ENCODE measurements around the gene UCKL1. TPM values are rescaled to one million over a fixed set of nuclear protein-coding genes. Genes with fewer than 3 reads are reported as not detected.
"Not testable (repeated sequence)": the region's sequence is repeated elsewhere in the genome, so short reads cannot be mapped to it uniquely, and the experiment has no call there.

The UCKL1 gene
- total RNA-seq, 2 experiments from 2014 or later, result 41.3 to 46.1 TPM

DNA sequence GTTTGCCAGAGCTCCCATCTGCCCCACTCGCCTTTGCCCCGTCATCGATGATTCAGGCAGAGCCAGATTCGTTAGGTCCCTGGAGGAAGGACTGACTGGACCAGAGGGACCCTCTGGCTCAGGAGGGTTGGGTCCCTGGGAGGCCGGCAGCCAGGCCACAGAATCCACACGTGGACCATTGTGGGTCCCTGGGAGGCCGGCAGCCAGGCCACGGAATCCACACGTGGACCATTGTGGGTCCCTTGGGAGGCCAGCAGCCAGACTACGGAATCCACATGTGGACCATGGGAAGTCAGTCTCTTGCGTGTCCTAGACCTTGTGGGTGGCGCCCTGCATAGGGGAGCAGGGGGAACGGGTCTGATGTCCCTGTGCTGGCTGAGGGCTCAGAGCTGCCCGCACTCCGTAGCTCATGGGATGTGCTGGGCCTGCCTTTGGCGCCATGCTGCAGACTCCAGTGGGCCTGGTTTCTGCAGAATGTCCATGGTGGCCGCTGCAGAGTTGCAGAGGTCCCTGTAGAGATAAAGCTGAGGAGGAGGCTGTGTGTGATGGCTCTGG, 23.5 kb downstream of the UCKL1 start:
- no peak overlapping the region for H3K27ac Mint-ChIP-seq
- TF ChIP-seq, protein P1, sequence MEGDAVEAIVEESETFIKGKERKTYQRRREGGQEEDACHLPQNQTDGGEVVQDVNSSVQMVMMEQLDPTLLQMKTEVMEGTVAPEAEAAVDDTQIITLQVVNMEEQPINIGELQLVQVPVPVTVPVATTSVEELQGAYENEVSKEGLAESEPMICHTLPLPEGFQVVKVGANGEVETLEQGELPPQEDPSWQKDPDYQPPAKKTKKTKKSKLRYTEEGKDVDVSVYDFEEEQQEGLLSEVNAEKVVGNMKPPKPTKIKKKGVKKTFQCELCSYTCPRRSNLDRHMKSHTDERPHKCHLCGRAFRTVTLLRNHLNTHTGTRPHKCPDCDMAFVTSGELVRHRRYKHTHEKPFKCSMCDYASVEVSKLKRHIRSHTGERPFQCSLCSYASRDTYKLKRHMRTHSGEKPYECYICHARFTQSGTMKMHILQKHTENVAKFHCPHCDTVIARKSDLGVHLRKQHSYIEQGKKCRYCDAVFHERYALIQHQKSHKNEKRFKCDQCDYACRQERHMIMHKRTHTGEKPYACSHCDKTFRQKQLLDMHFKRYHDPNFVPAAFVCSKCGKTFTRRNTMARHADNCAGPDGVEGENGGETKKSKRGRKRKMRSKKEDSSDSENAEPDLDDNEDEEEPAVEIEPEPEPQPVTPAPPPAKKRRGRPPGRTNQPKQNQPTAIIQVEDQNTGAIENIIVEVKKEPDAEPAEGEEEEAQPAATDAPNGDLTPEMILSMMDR (IDR thresholded peaks at IDR 0.05), result no peak
- DNase-seq (no peak), ATAC-seq (ENCODE audit: poor library complexity) (no peak)
- intact Hi-C loops (cut with DNase I, micrococcal nuclease), result no loop called here
- Histone ChIP-seq H3K4me1 (ENCODE audit: insufficient read depth, low read length) (no peaks in the 10 kb centered on the region), H3K9me3 (ENCODE audit: control insufficient read depth in 1 of 2, insufficient read depth in 1 of 2, low read length in 2 of 2) (peaks cover 0 to 6% of the 10 kb centered on the region in 2 experiments), H3K27me3 (ENCODE audit: control insufficient read depth in 1 of 2, insufficient read depth in 2 of 2, low read length in 2 of 2) (no peaks in the 10 kb centered on the region), H3K36me3 (ENCODE audit: insufficient read depth, low read length) (peaks cover 76% of the 10 kb centered on the region), H3K27ac (ENCODE audit: low read depth in 1 of 2, low read length in 2 of 2) (no peak overlapping the region), H3K4me3 (ENCODE audit: low read length) (no peak overlapping the region)
- peaks cover 2% of the 10 kb centered on the region for H3K4me1 Mint-ChIP-seq (ENCODE audit: low read depth)
- ChIA-PET POLR2A (no interaction called here), CTCF (no interaction called here)
- no peak overlapping the region for H3K4me3 Mint-ChIP-seq
- peaks cover 70% of the 10 kb centered on the region for H3K36me3 Mint-ChIP-seq (ENCODE audit: low read depth)
- H3K9me3 Mint-ChIP-seq, result no peaks in the 10 kb centered on the region
- no peaks in the 10 kb centered on the region for H3K27me3 Mint-ChIP-seq

DNA sequence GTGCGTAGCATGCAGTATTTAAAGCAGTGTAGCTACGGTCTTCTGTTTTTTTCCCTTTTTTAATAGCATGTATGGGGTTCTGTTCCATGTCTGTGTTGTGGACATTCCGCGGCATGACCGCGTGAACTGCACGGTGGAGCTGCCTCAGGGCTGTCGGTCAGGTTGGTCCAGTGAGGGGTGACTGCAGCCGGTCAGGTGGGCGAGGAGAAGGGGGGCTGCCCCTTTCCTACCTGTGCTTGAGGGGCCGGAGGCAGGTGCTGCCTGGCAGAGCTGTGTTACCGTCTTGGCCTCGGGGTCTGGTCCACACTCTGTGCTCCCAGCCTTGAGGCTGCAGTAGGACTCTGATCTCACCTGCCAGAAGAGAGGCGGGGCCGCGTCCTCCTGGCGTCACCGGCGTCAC, 24.5 kb downstream of the UCKL1 start:
- H3K27ac Mint-ChIP-seq, result no peak overlapping the region
- Histone ChIP-seq H3K36me3 (ENCODE audit: insufficient read depth, low read length) (peaks cover 80% of the 10 kb centered on the region), H3K4me1 (ENCODE audit: insufficient read depth, low read length) (no peaks in the 10 kb centered on the region), H3K9me3 (ENCODE audit: control insufficient read depth in 1 of 2, insufficient read depth in 1 of 2, low read length in 2 of 2) (peaks cover 0 to 6% of the 10 kb centered on the region in 2 experiments), H3K27ac (ENCODE audit: low read depth in 1 of 2, low read length in 2 of 2) (no peak overlapping the region), H3K4me3 (ENCODE audit: low read length) (no peak overlapping the region), H3K27me3 (ENCODE audit: control insufficient read depth in 1 of 2, insufficient read depth in 2 of 2, low read length in 2 of 2) (no peaks in the 10 kb centered on the region)
- TF ChIP-seq, protein P1 (IDR thresholded peaks at IDR 0.05), result no peak
- H3K4me3 Mint-ChIP-seq, result no peak overlapping the region
- intact Hi-C loops (cut with DNase I, micrococcal nuclease), result no loop called here
- no peak for ATAC-seq (ENCODE audit: poor library complexity)
- CTCF ChIA-PET, result no interaction called here
- H3K36me3 Mint-ChIP-seq (ENCODE audit: low read depth), result peaks cover 76% of the 10 kb centered on the region
- H3K9me3 Mint-ChIP-seq, result no peaks in the 10 kb centered on the region
- DNase-seq, result no peak
- H3K27me3 Mint-ChIP-seq, result no peaks in the 10 kb centered on the region
- peaks cover 4% of the 10 kb centered on the region for H3K4me1 Mint-ChIP-seq (ENCODE audit: low read depth)
- POLR2A ChIA-PET, result no interaction called here

DNA sequence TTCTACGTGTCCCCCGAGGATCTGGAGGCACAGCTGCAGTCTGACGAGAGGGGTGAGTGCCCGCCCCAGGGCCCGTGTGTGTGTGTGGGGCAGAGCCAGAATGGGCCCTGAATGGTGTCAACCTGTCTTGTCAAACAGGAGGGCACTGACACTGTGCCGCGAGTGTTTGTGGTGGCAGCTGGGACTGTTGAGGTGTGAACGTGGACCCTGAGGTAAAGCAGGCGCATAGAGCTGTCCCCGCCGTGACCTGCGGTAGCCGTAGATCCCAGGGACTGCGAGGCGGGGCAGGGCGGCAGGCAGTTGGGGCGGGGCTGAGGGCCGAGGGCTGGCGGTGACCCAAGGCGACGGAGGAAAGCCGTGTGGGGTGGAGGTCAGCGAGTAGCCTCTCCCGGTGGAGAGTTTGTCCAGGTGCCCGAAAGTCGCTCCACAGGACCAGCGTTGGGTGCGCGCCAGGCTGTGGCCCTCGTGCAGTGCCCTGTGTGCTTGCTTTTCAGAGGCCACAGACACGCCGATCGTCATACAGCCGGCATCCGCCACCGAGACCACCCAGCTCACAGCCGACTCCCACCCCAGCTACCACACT, 25.2 kb downstream of the UCKL1 start:
- Mint-ChIP-seq H3K4me3 (no peak overlapping the region), H3K27ac (no peak overlapping the region), H3K36me3 (ENCODE audit: low read depth) (peaks cover 79% of the 10 kb centered on the region), H3K4me1 (ENCODE audit: low read depth) (peaks cover 11% of the 10 kb centered on the region), H3K27me3 (no peaks in the 10 kb centered on the region), H3K9me3 (no peaks in the 10 kb centered on the region)
- Histone ChIP-seq H3K9me3 (ENCODE audit: control insufficient read depth in 1 of 2, insufficient read depth in 1 of 2, low read length in 2 of 2) (peaks cover 0 to 6% of the 10 kb centered on the region in 2 experiments), H3K27me3 (ENCODE audit: control insufficient read depth in 1 of 2, insufficient read depth in 2 of 2, low read length in 2 of 2) (no peaks in the 10 kb centered on the region), H3K27ac (ENCODE audit: low read depth in 1 of 2, low read length in 2 of 2) (no peak overlapping the region), H3K4me3 (ENCODE audit: low read length) (no peak overlapping the region), H3K4me1 (ENCODE audit: insufficient read depth, low read length) (no peaks in the 10 kb centered on the region), H3K36me3 (ENCODE audit: insufficient read depth, low read length) (peaks cover 84% of the 10 kb centered on the region)
- TF ChIP-seq, protein P1 (IDR thresholded peaks at IDR 0.05), result no peak
- no peak for DNase-seq
- ATAC-seq (ENCODE audit: poor library complexity), result no peak
- ChIA-PET CTCF (no interaction called here), POLR2A (no interaction called here)
- intact Hi-C loops (cut with DNase I, micrococcal nuclease), result no loop called here

DNA sequence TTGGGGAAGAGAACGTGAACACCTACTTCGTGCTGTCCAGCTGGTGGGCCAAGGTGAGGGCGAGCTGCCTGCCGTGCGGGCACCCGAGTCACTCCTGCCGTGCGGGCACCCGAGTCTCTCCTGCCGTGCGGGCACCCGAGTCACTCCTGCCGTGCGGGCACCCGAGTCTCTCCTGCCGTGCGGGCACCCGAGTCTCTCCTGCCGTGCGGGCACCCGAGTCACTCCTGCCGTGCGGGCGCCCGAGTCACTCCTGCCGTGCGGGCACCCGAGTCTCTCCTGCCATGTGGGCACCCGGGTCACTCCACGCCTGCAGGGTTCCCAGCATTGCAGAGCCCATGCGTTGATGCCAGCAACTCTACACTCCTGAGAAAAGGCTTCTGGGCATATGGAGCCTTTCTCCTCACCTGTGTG, 26.7 kb downstream of the UCKL1 start:
- H3K4me1 ChIP-seq (ENCODE audit: insufficient read depth, low read length); H3K27me3 Mint-ChIP-seq; CTCF ChIA-PET; ATAC-seq (ENCODE audit: poor library complexity); H3K9me3 ChIP-seq (ENCODE audit: control insufficient read depth in 1 of 2, insufficient read depth in 1 of 2, low read length in 2 of 2); H3K27me3 ChIP-seq (ENCODE audit: control insufficient read depth in 1 of 2, insufficient read depth in 2 of 2, low read length in 2 of 2); POLR2A ChIA-PET; H3K27ac ChIP-seq (ENCODE audit: low read depth in 1 of 2, low read length in 2 of 2); intact Hi-C loops (cut with DNase I, micrococcal nuclease); H3K4me3 ChIP-seq (ENCODE audit: low read length); H3K9me3 Mint-ChIP-seq; H3K4me3 Mint-ChIP-seq; H3K27ac Mint-ChIP-seq; DNase-seq: not testable (repeated sequence)
- Mint-ChIP-seq H3K4me1 (ENCODE audit: low read depth) (peaks cover 19% of the 10 kb centered on the region), H3K36me3 (ENCODE audit: low read depth) (peaks cover 66% of the 10 kb centered on the region)
- H3K36me3 ChIP-seq (ENCODE audit: insufficient read depth, low read length), result peaks cover 70% of the 10 kb centered on the region

All from CD4-positive, alpha-beta T cell (primary cell).